HG03469 (cell line): ENCODE results near the gene CCDC88C.
"Not testable (repeated sequence)": the region's sequence is repeated elsewhere in the genome, so short reads cannot be mapped to it uniquely, and the experiment has no call there.

ENCODE experiments used
- ATAC-seq: cut with Tn5 transposase; IDR thresholded peaks from one replicate; pipeline ENCODE4 v1.9.1; 2021; ENCODE audit warnings: mild to moderate bottlenecking, moderate library complexity, moderate number of reproducible peaks; ENCODE audit not compliant: unreplicated experiment

Gene CCDC88C

GRCh38 chr14:91417120-91417982 is at the start of gene CCDC88C:
Gene CCDC88C, minus strand, starts transcription at chr14:91417820. Its CDS starts 130 bp downstream, at chr14:91417690.
- peak; percentile 24 for ATAC-seq

- ATAC-seq: no peak
Observed at GRCh38 chr14:91466192-91466591, 48.6 kb upstream of the CCDC88C start.

- no peak for ATAC-seq
Observed at GRCh38 chr14:91464615-91465205, 47.1 kb upstream of the CCDC88C start.

GRCh38 chr14:91458612-91459011 is 41.0 kb upstream of the CCDC88C start:
- no peak for ATAC-seq

DNA sequence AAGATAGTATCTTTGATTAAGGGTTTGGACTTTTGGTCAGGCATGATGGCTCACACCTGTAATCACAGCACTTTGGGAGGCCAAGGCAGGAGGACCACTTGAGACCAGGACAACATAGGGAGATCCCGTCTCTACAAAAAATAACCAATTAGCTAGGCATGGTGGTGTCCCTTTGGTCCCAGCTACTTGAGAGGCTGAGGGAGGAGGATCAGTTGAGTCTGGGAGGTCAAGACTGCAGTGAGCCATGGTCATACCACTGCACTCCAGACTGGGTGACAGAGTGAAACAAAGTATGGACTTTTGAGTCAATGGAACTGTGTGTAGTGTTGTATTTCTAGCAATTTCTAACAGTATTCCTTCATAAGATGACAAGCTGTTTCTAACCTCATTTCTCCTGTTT is 38.7 kb upstream of the CCDC88C start:
- ATAC-seq: no peak

DNA sequence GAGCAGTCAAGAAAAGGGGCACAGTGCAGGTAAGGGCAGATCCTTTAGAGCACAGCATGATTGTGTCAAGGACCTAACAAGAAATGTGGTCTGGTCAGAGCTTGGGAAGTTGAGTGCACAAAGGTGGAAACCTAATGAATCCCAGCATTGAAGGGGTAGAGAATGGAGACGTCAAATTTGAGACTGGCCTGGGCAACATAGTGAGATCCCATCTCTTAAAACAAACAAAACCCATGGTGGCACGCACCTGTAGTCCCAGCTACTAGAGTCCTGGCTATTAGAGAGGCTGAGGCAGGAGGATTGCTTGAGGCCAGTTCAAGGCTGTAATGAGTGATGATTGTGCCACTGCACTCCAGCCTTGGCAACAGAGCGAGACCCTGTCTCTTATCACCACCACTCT is 37.0 kb upstream of the CCDC88C start:
- no peak for ATAC-seq

DNA sequence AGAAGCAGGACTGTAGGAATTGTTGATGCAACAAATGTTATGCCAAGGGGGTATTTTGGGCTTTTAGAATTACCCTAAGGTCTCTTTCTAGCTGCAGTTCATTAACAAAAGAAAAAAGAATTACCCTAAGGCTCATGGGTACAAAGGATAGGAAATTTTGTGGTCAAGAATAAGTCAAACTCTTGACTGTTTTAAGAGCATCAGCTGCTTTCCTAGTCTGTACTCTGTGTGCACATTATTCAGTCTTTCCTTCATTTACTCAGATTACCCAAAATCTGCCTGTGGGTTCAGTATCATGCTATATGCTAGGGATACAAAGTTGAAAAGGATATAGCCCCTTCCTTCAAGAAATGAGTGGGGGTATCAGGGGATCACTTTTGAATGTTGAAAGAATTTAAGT is 36.5 kb upstream of the CCDC88C start:
- no peak for ATAC-seq

- no peak for ATAC-seq
Observed at GRCh38 chr14:91453744-91454143, 36.1 kb upstream of the CCDC88C start.

GRCh38 chr14:91444335-91445020 is 26.9 kb upstream of the CCDC88C start:
- ATAC-seq: no peak

GRCh38 chr14:91439345-91439744 is 21.7 kb upstream of the CCDC88C start:
- ATAC-seq: no peak

DNA sequence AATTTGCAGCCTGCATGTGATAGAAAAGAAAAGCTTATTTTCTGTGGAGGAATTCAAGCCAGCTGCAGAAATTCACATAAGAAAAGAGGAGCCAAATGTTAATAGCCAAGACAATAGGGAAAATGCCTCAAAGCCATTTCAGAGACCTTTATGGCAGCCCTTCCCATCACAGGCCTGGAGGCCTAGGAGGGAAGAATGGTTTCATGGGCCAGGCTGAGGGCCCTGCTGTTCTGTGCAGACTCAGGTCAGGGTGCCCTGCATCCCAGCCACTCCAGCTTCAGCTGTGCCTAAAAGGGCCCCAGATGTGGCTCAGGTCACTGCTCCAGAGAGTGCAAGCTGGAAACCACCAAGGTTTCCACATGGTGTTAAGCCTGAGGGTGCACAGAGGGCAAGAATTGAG is 21.2 kb upstream of the CCDC88C start:
- no peak for ATAC-seq

DNA sequence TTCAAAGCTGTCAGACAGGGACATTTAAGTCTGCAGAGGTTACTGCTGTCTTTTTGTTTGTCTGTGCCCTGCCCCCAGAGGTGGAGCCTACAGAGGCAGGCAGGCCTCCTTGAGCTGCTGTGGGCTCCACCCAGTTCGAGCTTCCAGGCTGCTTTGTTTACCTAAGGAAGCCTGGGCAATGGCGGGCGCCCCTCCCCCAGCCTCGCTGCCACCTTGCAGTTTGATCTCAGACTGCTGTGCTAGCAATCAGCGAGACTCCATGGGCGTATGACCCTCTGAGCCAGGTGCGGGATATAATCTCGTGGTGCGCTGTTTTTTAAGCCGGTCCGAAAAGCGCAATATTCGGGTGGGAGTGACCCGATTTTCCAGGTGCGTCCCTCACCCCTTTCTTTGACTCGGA is 18.6 kb upstream of the CCDC88C start:
- not testable (repeated sequence) for ATAC-seq

GRCh38 chr14:91429385-91429784 is 11.8 kb upstream of the CCDC88C start:
- ATAC-seq: no peak

GRCh38 chr14:91428931-91429330 is 11.3 kb upstream of the CCDC88C start:
- not testable (repeated sequence) for ATAC-seq

GRCh38 chr14:91425531-91425944 is 7.9 kb upstream of the CCDC88C start:
- not testable (repeated sequence) for ATAC-seq

GRCh38 chr14:91424813-91425530 is 7.4 kb upstream of the CCDC88C start:
- ATAC-seq: no peak

DNA sequence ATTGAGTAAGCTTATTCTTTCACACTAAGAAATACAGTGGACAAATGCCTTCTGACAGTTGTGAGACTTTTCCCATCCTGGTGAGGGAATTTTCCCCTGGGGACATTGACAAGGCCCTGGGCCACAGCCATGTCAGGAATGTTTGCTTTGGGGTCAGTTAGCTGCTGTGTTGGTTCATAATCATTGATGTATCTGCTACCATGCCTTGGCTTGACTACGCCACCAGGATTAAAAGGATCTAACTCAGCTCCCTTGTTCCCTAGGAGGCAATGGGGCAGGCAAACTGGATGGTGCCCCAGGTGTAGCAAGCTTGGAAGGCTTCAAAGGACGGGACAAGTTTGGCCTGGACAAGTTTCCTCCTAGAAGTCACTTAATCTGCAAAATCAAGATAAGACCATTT is 3.1 kb upstream of the CCDC88C start:
- ATAC-seq: no peak

GRCh38 chr14:91419451-91419850 is 1.8 kb upstream of the CCDC88C start:
- no peak for ATAC-seq

- ATAC-seq: no peak
Observed at GRCh38 chr14:91419044-91419397, 1.4 kb upstream of the CCDC88C start.

DNA sequence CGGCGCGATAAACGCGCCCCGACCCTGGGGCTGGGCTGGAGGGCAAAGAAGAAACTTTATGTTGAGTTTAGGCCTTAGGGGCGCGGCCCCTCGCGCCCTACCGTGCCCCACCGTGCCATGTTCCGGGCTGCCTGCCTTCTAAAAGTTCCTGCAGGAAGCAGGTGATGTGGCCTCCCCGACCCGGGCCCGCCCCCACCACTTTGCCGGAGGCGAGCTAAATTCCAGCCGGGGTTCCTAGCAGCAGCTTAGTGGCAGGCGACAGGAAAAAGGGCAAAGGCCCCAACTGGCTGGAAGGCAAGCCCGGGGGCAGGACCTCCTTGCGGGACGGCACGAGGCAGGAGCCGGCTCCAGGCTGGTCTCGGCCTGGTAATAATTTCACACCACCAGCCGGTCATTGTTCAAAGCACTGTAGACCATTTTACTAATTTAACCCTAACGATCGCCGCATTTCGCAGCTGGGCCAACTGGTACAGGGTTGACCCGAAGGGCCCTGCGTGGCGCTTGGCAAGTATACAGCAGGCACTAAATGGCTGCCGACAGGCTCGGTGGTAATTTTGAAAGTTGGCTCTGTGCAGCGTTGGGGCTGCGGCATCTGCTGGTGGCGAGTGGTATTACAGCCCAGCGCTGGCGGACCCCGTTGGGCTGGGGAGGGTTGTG is 895 bp upstream of the CCDC88C start:
- ATAC-seq: no peak

GRCh38 chr14:91417983-91418386 is 365 bp upstream of the CCDC88C start:
- ATAC-seq: peak; percentile 7
